GM19397 (cell line): ENCODE results near the gene IL6ST.

Experiments used
- ATAC-seq: cut with Tn5 transposase; IDR thresholded peaks from one replicate; pipeline ENCODE4 v1.9.1; 2021; ENCODE audit warnings: mild to moderate bottlenecking, moderate library complexity; ENCODE audit not compliant: unreplicated experiment

Gene IL6ST

DNA sequence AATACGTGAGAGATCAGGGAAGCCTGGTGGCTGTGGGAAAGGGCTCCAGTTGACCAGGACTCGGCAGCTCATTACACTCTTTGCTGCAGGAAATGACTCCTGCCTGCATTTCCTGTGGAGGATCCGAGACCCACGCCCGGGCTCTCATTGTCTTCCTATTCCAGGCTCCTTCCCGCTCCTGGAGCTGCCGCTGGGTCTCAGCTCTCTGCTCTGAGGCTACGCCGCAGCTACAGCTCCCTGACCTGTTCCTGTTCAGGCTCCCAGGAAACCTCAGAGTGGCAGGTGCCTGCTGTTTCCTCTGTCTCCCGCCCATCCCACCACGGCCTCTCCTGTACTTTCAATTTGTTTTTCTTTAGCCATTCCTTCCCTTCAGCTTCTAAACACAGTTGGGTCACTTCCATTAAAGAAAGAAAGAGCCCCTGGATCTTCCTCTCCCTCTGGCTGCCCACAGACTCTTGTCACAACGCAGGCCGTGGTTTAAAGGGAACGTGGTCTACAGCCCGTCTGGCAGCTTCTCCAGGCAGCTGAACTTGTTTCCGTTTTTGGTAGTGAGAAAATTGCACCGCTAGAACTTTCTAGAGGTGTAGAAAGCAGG lies 71.5 kb downstream of the IL6ST start:
- no peak for ATAC-seq

DNA sequence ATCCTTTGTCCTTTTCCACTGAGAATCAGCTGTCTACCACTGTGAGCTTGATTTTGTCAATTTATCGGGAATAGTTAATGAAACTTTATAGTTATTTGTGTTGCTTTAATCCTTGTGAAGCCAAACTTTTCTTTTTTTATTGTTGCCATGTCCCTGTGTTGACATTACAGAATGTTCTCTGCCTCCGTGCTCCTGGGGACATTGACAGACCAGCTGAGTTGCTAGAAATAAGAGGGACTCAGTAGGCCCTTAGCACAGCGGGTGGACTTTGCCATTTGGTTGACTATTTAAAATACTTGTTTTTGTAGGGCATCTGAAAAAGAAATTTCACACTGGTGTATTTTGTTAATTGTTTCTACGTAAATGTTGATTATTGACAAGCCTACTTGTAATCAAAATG lies 73.1 kb downstream of the IL6ST start:
- ATAC-seq, result no peak

DNA sequence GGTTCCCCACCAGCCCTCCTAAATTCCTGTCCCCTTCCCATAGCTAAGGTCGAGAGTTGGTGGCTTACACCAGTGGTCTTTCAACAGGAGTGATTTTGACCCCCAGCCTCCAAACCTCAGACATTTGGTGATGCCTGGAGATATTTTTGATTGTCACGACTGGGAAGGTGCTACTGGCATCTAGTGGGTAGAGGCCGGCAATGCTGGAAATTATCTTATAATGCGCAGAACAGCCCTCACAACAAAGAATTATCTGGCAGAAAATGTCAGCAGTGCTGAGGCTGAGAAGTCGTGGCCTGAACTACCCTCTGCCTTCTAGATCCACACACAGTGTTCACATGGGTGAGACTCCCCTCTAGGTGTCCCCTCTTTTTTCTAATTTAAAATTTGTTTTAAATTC lies 74.0 kb downstream of the IL6ST start:
- ATAC-seq, result no peak

DNA sequence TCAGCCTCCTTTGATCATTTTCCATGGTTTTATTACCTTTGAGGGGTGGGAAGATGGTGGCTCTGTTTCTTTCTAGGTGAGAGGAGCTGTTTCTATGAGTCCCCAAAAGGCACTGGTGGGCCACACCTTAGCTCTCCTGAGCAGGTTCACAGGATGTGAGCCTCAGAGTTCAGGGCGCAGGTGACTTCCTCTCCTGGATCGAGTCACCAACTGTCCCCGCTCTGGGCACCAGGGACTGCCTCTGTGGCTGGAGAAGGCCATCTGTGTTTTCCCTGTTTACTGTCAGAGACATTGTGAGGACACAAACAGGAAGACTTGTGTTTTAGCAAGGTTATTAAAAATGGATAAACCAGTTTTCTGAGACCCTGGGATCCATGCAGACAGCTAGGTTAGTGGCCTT lies 75.1 kb downstream of the IL6ST start:
- ATAC-seq, result no peak

DNA sequence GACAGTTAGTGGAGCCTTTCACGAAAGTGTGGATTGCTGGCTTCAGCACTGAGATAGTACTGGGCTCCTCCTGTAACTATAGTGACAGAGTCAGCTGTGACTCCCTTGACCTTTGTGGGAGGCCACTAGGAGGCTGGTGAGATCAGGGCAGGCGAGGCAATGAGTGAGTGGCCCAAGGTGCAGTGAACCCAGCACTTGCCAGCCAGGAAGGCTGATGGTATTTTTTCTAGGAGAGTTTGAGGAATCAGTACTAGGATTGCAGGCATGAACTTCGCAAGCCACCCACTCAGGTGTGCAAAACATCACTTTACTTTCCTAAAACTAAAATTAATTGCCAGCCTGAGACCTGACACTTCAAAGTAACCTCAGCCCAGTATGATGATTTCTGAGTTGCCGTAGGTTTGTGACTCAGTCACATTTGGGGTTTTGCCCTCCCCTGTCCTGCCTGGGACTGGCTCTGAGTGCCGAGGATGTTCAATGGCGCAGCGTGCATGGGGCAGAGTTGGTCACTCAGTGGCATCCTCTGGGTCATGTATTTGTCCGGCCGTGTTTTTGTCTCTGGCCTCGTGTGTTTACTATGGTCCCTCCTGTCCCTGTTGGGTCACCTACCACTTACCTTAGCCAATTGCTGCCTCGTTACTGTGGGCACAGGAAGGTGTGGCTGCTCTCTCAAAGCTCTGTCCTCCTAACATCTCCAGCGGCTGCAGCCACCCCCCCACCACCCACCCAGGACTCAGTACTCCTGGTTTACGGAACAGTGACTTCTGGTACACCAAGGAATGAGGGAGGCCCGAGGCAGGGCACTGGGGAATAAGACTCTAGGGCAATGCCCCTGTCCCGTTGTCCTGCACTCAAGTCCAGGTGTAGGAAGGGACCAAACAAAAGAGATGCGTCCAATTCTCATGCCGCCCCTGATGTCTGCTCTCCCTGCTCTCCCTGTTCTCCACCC lies 76.4 kb downstream of the IL6ST start:
- no peak for ATAC-seq

DNA sequence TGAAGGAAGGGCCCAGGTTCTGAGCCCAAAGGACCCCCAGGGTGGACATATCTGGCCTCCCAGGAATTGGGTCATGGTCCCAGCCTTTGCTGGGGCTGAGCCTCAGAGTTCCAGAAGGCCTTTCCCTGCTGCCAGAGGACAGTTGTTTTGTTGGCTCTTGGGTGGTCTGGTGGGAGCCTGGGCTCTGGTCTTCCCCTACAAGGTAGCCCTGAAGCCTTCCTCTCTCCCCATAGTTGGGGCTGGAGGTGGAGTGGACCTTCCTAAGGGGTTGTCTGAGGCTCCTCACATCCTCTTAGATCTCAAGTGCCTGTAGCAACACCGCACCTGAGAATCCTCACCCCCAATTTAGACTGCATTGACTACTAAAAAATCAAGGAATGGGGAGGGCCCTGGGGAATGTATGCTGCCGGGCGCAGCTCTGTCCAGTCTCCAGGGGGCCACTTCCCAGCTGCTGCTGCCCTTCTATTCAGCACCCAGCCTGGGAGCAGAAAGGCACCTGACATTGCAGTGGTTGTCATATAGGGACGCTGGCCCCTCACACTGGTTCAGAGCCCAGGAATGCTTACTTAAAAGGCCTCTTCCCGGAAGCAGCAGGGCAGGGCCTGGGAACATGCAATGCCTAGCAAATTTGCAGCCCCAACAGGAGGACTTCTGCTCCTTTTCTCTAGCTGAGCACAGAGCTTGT lies 77.2 kb downstream of the IL6ST start:
- no peak for ATAC-seq

DNA sequence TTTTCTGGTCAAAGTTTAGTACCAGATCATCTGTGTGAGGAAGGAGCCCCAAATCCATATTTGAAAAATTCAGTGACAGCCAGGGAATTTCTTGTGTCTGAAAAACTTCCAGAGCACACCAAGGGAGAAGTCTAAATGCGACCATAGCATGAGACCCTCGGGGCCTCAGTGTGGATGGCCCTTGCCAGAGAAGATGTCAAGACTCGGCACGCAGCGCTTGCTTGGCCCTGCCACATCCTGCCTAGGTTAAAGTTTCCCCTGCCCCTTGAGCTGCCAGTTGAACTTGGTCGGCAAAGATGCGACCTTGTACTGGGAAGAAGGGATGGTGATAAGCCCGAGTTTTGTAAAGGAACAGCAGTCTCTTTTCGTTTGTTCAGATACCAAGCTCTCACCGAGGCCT lies 77.8 kb downstream of the IL6ST start:
- no peak for ATAC-seq

DNA sequence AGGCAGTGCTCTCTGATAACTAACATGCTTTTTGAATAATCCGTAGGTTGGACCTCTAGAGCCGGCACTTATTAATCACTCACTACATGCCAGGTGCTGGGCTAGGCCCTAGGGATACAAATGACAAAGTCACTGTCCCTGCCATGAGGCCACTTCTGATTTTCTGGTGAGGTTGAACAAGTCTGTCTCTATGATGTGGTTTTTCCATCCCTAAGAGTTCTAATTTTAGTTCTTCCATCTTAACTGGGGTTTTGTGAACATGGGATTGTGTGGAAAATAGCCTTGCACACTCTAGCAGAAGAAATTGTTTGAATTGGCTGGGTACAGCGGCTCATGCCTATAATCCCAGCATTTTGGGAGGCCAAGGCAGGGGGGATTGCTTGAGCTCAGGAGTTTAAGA lies 79.0 kb downstream of the IL6ST start:
- no peak for ATAC-seq

DNA sequence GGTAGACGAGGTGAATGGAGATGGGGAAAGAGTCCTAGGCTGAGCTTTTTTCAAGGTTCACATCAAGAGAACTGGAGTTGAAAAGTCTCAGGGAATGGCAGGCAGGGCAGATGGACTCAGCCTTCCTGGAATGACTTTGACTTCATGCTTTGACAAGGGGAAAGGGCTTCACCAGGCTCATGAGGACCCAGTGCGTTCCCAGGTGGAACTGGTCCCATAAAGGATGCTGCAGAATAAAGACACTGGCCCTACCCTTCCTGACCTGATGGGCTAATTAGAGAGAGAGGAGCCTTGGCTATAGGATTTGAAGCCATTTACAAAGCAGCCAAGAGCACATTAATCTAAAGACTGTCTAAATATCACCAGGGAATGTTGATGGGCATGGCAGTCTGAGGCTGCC lies 79.8 kb downstream of the IL6ST start:
- no peak for ATAC-seq

DNA sequence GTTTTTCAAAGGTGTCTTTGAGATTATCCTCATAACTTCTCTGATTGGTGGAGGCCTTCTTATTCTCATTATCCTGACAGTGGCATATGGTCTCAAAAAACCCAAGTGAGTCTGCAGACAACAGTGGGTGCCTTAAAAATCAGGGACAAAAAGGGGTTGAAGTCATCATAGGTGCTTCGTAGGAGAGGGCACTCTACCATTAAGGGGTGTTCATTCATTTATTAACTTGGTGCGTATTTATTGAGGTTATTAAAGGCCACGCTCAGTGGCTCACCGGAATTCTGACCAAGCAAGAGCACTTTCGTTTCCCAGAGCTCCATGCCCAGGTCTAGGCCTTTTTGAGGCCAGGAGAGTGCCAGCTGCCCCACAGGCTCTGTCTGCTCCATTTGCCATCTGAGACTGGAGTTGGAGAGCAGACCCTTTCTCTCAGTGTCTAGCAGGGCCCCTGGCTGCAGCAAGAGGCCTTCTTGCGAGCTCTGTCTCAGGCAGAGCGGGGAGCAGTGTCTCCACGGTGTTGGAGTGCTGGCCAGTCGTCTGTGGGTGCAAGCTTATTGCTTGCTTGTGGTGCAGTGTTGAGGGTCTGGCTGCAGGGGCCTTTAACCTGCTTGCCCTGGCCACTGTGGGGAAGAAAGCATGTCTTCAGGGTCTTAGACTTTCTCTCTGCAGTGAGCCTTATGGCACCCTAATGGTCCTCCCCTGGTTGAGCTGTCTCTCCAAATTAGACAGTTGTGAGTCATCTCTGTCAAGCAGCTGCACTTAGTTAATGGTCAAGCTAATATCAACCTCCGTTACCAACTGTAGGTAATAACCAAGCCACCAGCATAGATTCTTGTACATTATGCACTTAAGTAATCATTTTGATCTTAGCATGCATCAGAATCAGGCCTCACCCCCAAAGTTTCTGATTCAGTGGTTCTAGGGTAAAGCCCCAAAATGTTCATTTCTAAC lies 81.0 kb downstream of the IL6ST start:
- peak; percentile 87 for ATAC-seq

DNA sequence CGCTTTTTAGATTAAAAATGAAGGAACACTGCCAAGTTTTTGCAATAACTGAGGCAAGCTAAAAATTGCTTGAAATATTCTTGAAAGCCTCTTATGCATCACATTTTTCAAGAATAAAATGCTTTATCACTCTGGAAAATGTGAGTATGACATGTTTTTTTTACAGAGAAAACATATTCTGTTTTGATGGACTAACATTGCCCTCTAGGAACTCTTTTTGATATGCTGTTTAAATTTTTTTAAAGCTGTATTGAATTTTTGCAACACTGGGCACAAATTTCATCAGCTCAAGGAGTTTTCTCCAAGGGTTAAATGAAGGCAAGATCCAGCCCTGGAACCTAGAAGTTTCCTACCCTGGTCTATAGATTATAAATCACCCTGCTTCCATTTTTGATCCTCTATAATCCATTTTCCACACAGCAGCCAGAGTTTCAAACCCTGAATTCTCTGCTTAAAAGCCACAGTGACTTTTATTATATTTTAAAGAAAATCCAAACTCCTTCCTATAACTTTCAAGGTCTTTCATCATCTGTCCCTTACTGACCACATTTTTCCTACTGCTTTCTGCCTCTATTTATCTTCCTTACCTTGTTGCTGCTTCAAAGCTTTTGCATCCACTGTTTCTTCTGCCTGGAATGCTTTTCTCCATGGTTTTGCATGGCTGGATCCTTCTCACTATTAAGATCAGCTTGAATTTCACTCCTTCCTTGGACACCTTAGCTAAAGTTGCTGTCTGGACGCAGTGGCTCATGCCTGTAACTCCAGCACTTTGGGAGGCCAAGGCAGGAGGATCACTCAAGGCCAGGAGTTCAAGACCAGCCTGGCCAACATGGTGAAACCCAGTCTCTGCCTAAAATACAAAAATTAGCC lies 82.7 kb downstream of the IL6ST start:
- no peak for ATAC-seq

DNA sequence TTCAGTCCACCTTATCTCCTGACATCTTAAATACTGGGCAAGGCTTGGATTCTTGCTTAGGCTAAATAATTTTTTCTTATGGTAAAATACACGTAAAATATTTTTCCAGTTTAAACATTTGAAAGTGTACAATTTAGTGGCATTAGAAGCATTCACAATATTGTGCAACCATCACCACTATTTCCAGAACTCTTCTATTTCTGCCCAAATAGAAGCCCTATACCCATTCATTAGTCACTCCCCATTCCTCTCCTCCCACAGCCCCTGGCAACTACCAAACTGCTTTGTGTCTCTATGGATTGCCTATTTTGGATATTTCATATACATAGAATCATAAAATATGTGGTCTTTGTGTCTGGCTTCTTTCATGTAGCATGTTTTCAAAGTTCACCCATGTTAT lies 86.0 kb downstream of the IL6ST start:
- ATAC-seq, result no peak

DNA sequence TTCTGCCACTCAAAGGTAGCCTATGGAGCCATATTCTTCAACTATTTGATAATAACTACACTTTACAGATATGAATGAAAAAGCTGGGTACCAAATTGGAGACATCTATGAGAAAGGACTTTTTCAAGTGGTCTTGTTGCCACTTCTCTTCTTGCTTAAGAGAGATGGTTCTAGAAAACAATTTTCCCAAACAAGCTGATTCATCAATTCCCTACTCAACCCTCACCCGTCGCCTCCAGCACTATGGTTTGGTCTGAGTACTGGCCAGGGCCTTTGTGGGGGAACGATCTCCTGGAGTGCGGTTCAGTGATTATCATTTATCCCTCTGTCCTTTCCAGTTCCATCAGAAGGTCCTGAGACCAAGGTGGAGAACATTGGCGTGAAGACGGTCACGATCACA lies 86.8 kb downstream of the IL6ST start:
- ATAC-seq, result no peak

DNA sequence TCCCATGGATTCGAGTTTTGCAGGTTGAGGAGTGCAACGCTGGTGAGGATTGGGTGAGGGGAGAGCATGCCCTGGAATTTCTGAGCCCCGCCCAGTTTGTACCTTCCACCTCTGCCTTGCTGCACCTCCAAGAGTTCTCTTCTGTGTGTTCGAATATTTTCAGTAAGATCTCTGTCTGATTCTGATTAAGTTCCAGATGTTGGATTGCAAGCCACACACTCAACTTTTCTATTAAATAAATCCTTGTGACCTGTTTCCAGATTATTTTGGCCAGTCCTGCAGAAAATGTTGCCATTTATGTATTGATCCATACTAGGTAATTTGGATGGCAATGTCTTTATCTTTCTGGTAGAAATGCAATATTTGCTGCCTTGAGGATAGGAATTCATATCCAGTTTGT lies 89.5 kb downstream of the IL6ST start:
- no peak for ATAC-seq

DNA sequence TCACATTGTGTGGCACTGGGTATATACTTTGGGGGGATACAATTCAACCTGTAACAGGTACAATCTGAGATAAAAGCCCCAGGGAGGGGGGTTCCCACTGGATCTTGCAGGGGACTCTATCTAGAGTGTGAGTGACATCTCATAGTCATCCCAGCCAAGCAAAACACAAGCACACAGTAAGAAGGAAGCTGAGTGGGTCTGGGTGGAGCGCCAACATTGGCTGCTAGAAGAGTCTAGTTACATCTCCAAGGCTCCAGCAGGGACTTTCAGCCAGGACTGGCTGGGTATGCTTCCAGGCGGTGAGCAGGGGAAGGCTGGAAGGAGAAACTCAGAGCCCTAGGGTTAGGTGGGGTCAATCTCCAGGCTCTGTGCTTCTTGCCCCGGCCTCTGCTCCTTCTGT lies 90.6 kb downstream of the IL6ST start:
- ATAC-seq, result no peak

DNA sequence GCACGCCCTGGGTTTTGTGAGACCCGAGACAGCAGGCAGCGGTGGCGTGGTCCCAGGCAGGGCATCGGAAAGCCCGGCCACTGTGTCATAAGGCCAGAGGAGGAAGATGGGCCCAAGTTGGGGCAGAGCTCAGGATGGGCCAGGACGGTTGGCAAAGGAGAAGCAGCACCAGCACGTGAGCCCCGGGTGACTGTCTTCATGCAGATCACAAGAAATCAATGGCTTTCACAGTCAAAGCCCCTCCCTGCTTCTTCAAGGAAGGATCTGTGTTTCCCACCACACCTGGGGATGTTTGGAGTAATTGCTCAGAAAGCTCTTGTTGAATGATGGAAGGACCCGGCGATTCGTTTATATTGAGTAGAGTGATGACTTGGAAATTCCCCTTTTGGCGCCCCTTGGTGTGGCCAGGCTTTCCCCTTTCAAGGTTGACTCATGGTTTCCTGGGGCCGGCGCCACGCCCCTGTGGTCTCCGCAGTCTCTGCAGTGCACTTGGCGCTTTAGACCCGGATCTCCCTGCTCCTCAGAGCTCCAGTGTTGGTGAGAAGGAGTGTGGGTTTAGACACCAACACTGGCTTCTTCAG lies 91.6 kb downstream of the IL6ST start:
- ATAC-seq, result peak; percentile 80

DNA sequence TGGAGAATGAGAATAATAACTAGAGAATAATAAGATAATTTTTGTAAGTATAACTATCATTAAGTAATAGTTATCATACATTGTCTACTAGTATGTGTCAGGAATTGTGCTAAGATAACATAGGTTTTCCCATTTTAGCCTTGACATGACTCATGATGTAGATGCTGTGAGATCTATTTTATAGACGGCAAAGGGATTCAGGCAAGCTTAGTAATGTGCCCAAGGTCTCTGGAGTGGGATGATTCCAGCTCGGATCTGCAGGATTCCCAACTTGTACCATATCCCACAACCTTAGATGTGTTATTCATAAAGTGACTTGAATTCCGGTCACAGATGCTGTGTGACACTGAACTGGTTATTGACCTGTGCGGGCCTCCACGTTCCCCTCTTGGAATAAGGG lies 92.1 kb downstream of the IL6ST start:
- ATAC-seq, result no peak

DNA sequence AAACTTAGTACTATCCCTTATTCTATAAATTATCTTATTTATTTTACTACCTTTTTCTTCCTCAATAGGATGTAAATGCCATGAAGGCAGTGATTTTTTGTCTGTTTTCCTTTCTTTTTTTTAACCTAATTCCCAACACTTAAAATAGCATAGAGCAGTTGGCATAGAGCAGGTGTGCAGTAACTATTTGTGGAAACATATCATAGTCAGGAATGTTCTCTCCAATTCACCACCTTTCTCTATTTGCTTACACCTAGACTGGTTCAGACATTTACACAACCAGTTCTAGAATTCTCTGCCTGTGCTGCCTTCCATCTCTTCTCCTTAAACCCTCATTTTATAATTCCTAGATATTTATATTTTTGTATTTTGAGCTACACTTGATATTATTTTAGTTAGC lies 94.0 kb downstream of the IL6ST start:
- ATAC-seq, result no peak

DNA sequence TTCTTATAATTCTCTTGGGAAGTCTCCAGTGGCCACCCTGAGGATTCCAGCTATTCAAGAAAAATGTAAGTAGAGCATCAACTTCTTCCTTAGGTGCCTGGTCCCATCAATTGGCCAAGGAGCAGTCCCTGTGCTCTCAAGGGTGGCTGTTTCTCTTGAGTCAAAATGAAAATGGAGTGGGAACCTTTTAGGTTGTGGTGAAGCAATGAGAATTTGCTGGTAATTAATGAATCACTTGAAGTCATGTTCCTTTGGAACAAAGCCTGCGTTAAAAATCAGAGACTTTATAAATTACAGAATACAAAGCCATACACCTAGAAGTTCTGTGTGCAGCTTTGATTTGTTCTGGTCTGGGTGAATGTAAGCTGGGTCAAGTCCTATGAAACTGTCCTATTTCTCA lies 94.7 kb downstream of the IL6ST start:
- ATAC-seq, result no peak

DNA sequence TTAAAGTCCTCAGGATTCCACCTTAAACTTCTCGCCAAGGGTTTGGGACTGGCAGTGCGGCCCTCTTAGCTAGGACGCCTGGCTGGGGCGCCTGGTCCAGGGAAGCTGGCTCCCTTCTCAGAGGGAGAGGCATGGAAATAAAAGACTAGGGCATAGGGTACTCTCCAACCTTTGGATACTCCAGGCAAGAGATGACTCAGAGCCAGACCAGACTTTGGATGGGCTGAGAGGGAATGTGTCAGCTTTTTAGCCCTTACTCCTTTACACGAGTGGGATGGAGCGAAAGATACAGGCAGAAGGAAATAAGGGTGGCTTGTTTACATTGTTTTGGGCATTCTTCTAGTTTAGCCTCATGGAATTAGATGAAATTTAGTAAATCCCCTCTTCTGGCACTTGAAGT lies 95.4 kb downstream of the IL6ST start:
- no peak for ATAC-seq
